ENCODE measurements around the gene DENND5B.

- TF ChIP-seq CTCF (conservative IDR thresholded peaks at IDR 0.05 in 1 of 2, IDR thresholded peaks at IDR 0.05 in 1 of 2; ENCODE audit: extremely low read depth in 1 of 2, insufficient read depth in 1 of 2, low read depth in 1 of 2, low read length in 2 of 2) = no peak
- no peak for TF ChIP-seq EZH2 (IDR thresholded peaks at IDR 0.05; ENCODE audit: borderline replicate concordance, low read length)
Measured at GRCh38 chr12:31536672-31537071, 54.3 kb downstream of the DENND5B start.

All from mammary epithelial cell (primary cell).